Measurements from ENCODE around the gene NKX6-1. TPM values are rescaled to one million over a fixed set of nuclear protein-coding genes. Genes with fewer than 3 reads are reported as not detected.

The NKX6-1 gene
- total RNA-seq, 1 experiment from 2014 or later = 0.68 TPM

DNA sequence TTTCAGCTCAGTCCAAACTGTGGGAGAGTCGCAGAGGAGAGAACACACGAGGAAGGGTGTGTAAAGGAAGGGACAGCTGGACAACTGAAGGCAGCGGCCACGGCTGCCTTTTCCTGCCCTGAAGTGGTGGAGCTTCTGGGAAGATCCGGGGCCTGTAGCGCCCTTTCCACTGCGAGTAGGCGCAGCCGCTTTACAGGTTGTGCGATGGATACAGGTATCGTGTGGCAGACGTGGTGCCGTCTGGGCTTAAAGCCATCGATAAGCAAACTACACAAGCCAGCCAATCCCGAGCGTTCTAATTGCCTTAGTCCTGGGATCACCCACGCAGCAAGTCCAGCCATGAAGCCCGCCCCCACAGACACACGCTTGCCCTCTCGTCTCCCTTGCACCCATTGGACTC, 15.4 kb downstream of the NKX6-1 start:
- no peak for DNase-seq (ENCODE audit: unreplicated experiment)
- peaks cover 29% of the 10 kb centered on the region for H3K27me3 Mint-ChIP-seq (ENCODE audit: insufficient read depth, unreplicated experiment)
- ChIA-PET POLR2A (interaction anchor here (0.5 kb wide), 1 partner anchor 43 kb away, joined by 4 read pairs; no protein-coding TSS in a partner anchor), CTCF (interaction anchor here (0.7 to 1.0 kb wide), 2 partner anchors 8 to 19 kb away, joined by 3 read pairs; no protein-coding TSS in a partner anchor)
- peaks cover 9% of the 10 kb centered on the region for H3K4me1 Mint-ChIP-seq (ENCODE audit: insufficient read depth, unreplicated experiment)
- no TSS peak for BruUV-seq (replicated peaks)
- no peak overlapping the region for H3K4me3 Mint-ChIP-seq (ENCODE audit: unreplicated experiment)
- intact Hi-C loops (cut with micrococcal nuclease) = no loop called here
- TF ChIP-seq, protein P1, sequence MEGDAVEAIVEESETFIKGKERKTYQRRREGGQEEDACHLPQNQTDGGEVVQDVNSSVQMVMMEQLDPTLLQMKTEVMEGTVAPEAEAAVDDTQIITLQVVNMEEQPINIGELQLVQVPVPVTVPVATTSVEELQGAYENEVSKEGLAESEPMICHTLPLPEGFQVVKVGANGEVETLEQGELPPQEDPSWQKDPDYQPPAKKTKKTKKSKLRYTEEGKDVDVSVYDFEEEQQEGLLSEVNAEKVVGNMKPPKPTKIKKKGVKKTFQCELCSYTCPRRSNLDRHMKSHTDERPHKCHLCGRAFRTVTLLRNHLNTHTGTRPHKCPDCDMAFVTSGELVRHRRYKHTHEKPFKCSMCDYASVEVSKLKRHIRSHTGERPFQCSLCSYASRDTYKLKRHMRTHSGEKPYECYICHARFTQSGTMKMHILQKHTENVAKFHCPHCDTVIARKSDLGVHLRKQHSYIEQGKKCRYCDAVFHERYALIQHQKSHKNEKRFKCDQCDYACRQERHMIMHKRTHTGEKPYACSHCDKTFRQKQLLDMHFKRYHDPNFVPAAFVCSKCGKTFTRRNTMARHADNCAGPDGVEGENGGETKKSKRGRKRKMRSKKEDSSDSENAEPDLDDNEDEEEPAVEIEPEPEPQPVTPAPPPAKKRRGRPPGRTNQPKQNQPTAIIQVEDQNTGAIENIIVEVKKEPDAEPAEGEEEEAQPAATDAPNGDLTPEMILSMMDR (IDR thresholded peaks at IDR 0.05; ENCODE audit: unreplicated experiment) = no peak
- H3K9me3 Mint-ChIP-seq (ENCODE audit: unreplicated experiment) = no peaks in the 10 kb centered on the region
- H3K27ac Mint-ChIP-seq (ENCODE audit: low read depth, unreplicated experiment) = no peak overlapping the region
- H3K36me3 Mint-ChIP-seq (ENCODE audit: insufficient read depth, unreplicated experiment) = no peaks in the 10 kb centered on the region

DNA sequence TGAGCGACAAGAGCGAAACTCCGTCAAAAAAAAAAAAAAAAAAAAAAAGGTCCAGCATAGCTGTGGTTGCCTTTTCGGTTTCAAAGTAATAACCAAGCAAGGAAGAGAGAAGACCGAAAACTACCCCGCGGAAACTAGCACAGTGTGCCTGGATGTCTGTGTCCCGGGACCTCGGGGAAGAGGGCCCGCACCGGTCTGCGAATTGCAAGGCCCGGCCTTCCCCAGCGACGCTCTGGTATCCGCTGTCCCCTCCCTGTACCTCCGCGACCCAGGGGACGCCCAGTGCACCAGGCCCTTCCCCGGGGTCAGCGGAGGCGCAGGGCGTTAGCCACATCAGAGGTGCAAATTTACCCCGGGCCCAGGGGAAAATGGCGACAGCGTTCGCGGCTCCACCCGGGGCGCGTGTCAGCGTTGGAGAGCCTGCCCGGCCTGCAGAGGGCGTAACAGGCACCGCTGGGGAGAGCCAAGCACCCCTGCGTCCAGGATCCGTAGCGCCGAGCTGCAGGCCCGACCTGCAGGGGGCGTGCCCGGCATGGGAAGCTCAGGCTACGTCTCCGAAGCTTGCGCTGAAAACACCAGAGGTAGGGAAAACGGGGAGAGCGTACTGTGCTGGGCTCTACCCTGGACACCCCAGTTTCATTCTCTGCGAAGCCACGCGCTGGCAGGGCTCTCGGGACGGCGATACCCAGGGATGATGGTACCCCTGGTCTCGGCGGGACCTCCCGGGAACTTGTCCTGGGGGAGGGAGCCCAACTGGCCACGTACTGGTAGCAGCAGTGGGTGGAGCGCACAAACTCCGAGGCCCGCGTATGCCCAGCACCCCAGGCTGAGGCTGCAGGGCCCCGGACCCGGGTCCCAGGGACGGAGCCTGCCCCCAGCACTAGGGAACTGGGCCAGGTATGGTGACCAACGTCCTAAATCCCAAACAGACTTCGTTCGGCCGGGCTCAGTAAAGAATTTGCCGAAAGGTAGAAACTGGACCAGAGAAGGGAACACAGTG, 16.2 kb downstream of the NKX6-1 start:
- intact Hi-C loops (cut with micrococcal nuclease) = no loop called here
- no peak for DNase-seq (ENCODE audit: unreplicated experiment)
- CTCF ChIA-PET = interaction anchor here (0.6 to 1.0 kb wide), 5 partner anchors 9 to 275 kb away, joined by 3 read pairs; no protein-coding TSS in a partner anchor
- H3K4me1 Mint-ChIP-seq (ENCODE audit: insufficient read depth, unreplicated experiment) = peaks cover 9% of the 10 kb centered on the region
- no peaks in the 10 kb centered on the region for H3K36me3 Mint-ChIP-seq (ENCODE audit: insufficient read depth, unreplicated experiment)
- peaks cover 22% of the 10 kb centered on the region for H3K27me3 Mint-ChIP-seq (ENCODE audit: insufficient read depth, unreplicated experiment)
- no peaks in the 10 kb centered on the region for H3K9me3 Mint-ChIP-seq (ENCODE audit: unreplicated experiment)
- no TSS peak for BruUV-seq (replicated peaks)
- TF ChIP-seq, protein P1 (IDR thresholded peaks at IDR 0.05; ENCODE audit: unreplicated experiment) = no peak
- no peak overlapping the region for H3K4me3 Mint-ChIP-seq (ENCODE audit: unreplicated experiment)
- POLR2A ChIA-PET = no interaction called here
- no peak overlapping the region for H3K27ac Mint-ChIP-seq (ENCODE audit: low read depth, unreplicated experiment)

- DNase-seq (ENCODE audit: unreplicated experiment) = no peak
- ChIA-PET POLR2A (no interaction called here), CTCF (interaction anchor here (0.6 to 0.9 kb wide), 3 partner anchors 22 to 274 kb away, joined by 3 read pairs; no protein-coding TSS in a partner anchor)
- Mint-ChIP-seq H3K4me1 (ENCODE audit: insufficient read depth, unreplicated experiment) (peaks cover 4% of the 10 kb centered on the region), H3K4me3 (ENCODE audit: unreplicated experiment) (no peak overlapping the region), H3K27me3 (ENCODE audit: insufficient read depth, unreplicated experiment) (peaks cover 12% of the 10 kb centered on the region), H3K36me3 (ENCODE audit: insufficient read depth, unreplicated experiment) (no peaks in the 10 kb centered on the region), H3K9me3 (ENCODE audit: unreplicated experiment) (no peaks in the 10 kb centered on the region), H3K27ac (ENCODE audit: low read depth, unreplicated experiment) (no peak overlapping the region)
- TF ChIP-seq, protein P1 (IDR thresholded peaks at IDR 0.05; ENCODE audit: unreplicated experiment) = no peak
- intact Hi-C loops (cut with micrococcal nuclease) = no loop called here
- BruUV-seq (replicated peaks) = no TSS peak
Observed at GRCh38 chr4:84481860-84482245, 17.2 kb downstream of the NKX6-1 start.

- peaks cover 12% of the 10 kb centered on the region for H3K27me3 Mint-ChIP-seq (ENCODE audit: insufficient read depth, unreplicated experiment)
- no peaks in the 10 kb centered on the region for H3K4me1 Mint-ChIP-seq (ENCODE audit: insufficient read depth, unreplicated experiment)
- H3K4me3 Mint-ChIP-seq (ENCODE audit: unreplicated experiment) = no peak overlapping the region
- intact Hi-C loops (cut with micrococcal nuclease) = no loop called here
- TF ChIP-seq, protein P1 (IDR thresholded peaks at IDR 0.05; ENCODE audit: unreplicated experiment) = no peak
- no peaks in the 10 kb centered on the region for H3K9me3 Mint-ChIP-seq (ENCODE audit: unreplicated experiment)
- CTCF ChIA-PET = no interaction called here
- H3K36me3 Mint-ChIP-seq (ENCODE audit: insufficient read depth, unreplicated experiment) = no peaks in the 10 kb centered on the region
- no TSS peak for BruUV-seq (replicated peaks)
- POLR2A ChIA-PET = interaction anchor here (0.8 kb wide), 1 partner anchor 225 kb away, joined by 4 read pairs; no protein-coding TSS in a partner anchor
- DNase-seq (ENCODE audit: unreplicated experiment) = no peak
- no peak overlapping the region for H3K27ac Mint-ChIP-seq (ENCODE audit: low read depth, unreplicated experiment)
Observed at GRCh38 chr4:84481077-84481859, 17.8 kb downstream of the NKX6-1 start.

Data from MCF 10A (cell line).